H1 (cell line): Measurements from ENCODE around the gene MTF2. TPM values are rescaled to one million over a fixed set of nuclear protein-coding genes. Genes with fewer than 3 reads are reported as not detected.

ENCODE experiments used
- CTCF ChIA-PET: fragments of 300-600 bp; sonication (Branson Sonifier 250); formaldehyde crosslinking; loops from one replicate; lab custom pipeline; 2021; ENCODE audit not compliant: partially characterized antibody; lab: Charles Lee
- POLR2A ChIA-PET: fragments of 300-600 bp; sonication (Branson Sonifier 250); formaldehyde crosslinking; loops from one replicate; lab custom pipeline; 2021; ENCODE audit warnings: inconsistent platforms; ENCODE audit not compliant: partially characterized antibody; lab: Charles Lee
- DNase-seq, 2 experiments: peaks; one replicate each; pipeline versions ENCODE4 v3.0.0 to v3.0.0-alpha.2; 2010 to 2022; ENCODE audit warnings: low spot score in 2 of 2, low read depth in 1 of 2, mixed read lengths in 1 of 2
- FAIRE-seq: peaks from 2 replicates; lab custom pipeline; 2011; peaks lifted over from hg19 to GRCh38; lab: Jason Lieb, UNC
- H2AFZ ChIP-seq: 2 replicates; pipeline ENCODE4 v1.8.1; 2012; ENCODE audit warnings: low read length, inconsistent platforms
- H2AK5ac ChIP-seq: 2 replicates; pipeline ENCODE4 v1.6.1; 2013; ENCODE audit warnings: low read depth, low read length
- H2BK120ac ChIP-seq: replicated peaks from 2 replicates; pipeline ENCODE3; 2013; ENCODE audit warnings: low read depth, low read length, inconsistent platforms
- H2BK12ac ChIP-seq: 2 replicates; pipeline ENCODE4 v1.6.1; 2013; ENCODE audit warnings: low read depth, low read length
- H2BK15ac ChIP-seq: 2 replicates; pipeline ENCODE4 v1.6.1; 2013; ENCODE audit warnings: low read length
- H2BK20ac ChIP-seq: 2 replicates; pipeline ENCODE4 v1.6.1; 2013; ENCODE audit warnings: low read length
- H2BK5ac ChIP-seq: 2 replicates; pipeline ENCODE4 v1.6.1; 2013; ENCODE audit warnings: low read depth, low read length
- H3K14ac ChIP-seq: 2 replicates; pipeline ENCODE4 v1.6.1; 2013; ENCODE audit warnings: inconsistent platforms; ENCODE audit not compliant: insufficient read length
- H3K18ac ChIP-seq: 2 replicates; pipeline ENCODE4 v1.6.1; 2013; ENCODE audit warnings: low read length; ENCODE audit errors: extremely low read depth
- H3K23ac ChIP-seq: 2 replicates; pipeline ENCODE4 v1.6.1; 2013; ENCODE audit warnings: inconsistent platforms; ENCODE audit not compliant: insufficient read length
- H3K23me2 ChIP-seq: 2 replicates; pipeline ENCODE4 v1.6.1; 2013; ENCODE audit warnings: low read depth, low read length
- H3K27ac ChIP-seq: 2 replicates; pipeline ENCODE4 v1.6.1; 2011; ENCODE audit warnings: low read depth, low read length, inconsistent platforms
- H3K27me3 ChIP-seq, 4 experiments: replicated peaks in 1 of 4; 1 replicate in 1 of 4; 2 replicates in 3 of 4; pipeline versions ENCODE4 v1.6.1 to v1.8.1; 2011 to 2013; ENCODE audit warnings: low read length in 3 of 4, mild to moderate bottlenecking in 3 of 4, inconsistent platforms in 2 of 4, mixed read lengths in 2 of 4, moderate library complexity in 1 of 4; ENCODE audit not compliant: control insufficient read depth in 3 of 4, insufficient read depth in 3 of 4; ENCODE audit errors: extremely low read depth in 1 of 4
- H3K36me3 ChIP-seq, 4 experiments: 2 replicates each; pipeline versions ENCODE4 v1.6.1 to v1.8.1; 2011 to 2013; ENCODE audit warnings: mild to moderate bottlenecking in 4 of 4, low read length in 3 of 4, moderate library complexity in 2 of 4, control low read depth in 1 of 4, inconsistent platforms in 1 of 4; ENCODE audit not compliant: insufficient read depth in 4 of 4, control insufficient read depth in 2 of 4
- H3K4ac ChIP-seq: replicated peaks from 2 replicates; pipeline ENCODE3; 2013; ENCODE audit warnings: low read length, low read depth, mixed read lengths, inconsistent platforms; ENCODE audit not compliant: insufficient read length
- H3K4me1 ChIP-seq, 4 experiments: replicated peaks in 1 of 4; 1 replicate in 1 of 4; 2 replicates in 3 of 4; pipeline versions ENCODE4 v1.6.1 to v1.8.1; 2011 to 2013; ENCODE audit warnings: low read length in 3 of 4, inconsistent platforms in 2 of 4, mixed read lengths in 1 of 4; ENCODE audit not compliant: insufficient read depth in 4 of 4, control insufficient read depth in 3 of 4
- H3K4me2 ChIP-seq, 2 experiments: 2 replicates each; pipeline versions ENCODE4 v1.6.1 to v1.8.1; 2011 to 2013; ENCODE audit warnings: low read depth in 2 of 2, low read length in 2 of 2, control low read depth in 1 of 2, inconsistent platforms in 1 of 2, mild to moderate bottlenecking in 1 of 2; ENCODE audit not compliant: insufficient read depth in 1 of 2
- H3K4me3 ChIP-seq, 4 experiments: fragments of 200-600, 300-600 bp in 1 of 4; sonication (generic), shearing (Covaris generic), sonication (Bioruptor Twin) in 1 of 4; 2 replicates each; pipeline versions ENCODE4 v1.5.1 to v1.8.1; 2011 to 2016; ENCODE audit warnings: low read length in 4 of 4, low read depth in 3 of 4, control low read depth in 2 of 4, inconsistent platforms in 2 of 4, mild to moderate bottlenecking in 2 of 4, mixed read lengths in 1 of 4, moderate library complexity in 1 of 4; ENCODE audit not compliant: insufficient read depth in 2 of 4; ENCODE audit errors: extremely low read depth in 1 of 4
- H3K56ac ChIP-seq: replicated peaks from 2 replicates; pipeline ENCODE3; 2013; ENCODE audit warnings: low read depth, mild to moderate bottlenecking, mixed read lengths, low read length, inconsistent platforms; ENCODE audit not compliant: insufficient read length
- H3K79me1 ChIP-seq: 2 replicates; pipeline ENCODE4 v1.6.1; 2013; ENCODE audit warnings: low read depth, low read length, control low read depth
- H3K79me2 ChIP-seq, 2 experiments: 2 replicates each; pipeline versions ENCODE4 v1.6.1 to v1.8.1; 2012 to 2013; ENCODE audit warnings: low read length in 2 of 2, mild to moderate bottlenecking in 2 of 2, inconsistent platforms in 1 of 2; ENCODE audit not compliant: insufficient read depth in 2 of 2, control insufficient read depth in 1 of 2
- H3K9ac ChIP-seq, 4 experiments: replicated peaks in 1 of 4; 1 replicate in 1 of 4; 2 replicates in 3 of 4; pipeline versions ENCODE4 v1.6.1 to v1.8.1; 2011 to 2013; ENCODE audit warnings: low read depth in 3 of 4, low read length in 3 of 4, control low read depth in 2 of 4, mild to moderate bottlenecking in 2 of 4, moderate library complexity in 2 of 4, inconsistent platforms in 1 of 4; ENCODE audit errors: extremely low read depth in 1 of 4
- H3K9me3 ChIP-seq, 2 experiments: 2 replicates each; pipeline versions ENCODE4 v1.6.1 to v1.8.1; 2012 to 2013; ENCODE audit warnings: mild to moderate bottlenecking in 2 of 2, moderate library complexity in 2 of 2, control low read depth in 1 of 2, inconsistent platforms in 1 of 2, low read depth in 1 of 2, low read length in 1 of 2, mixed read lengths in 1 of 2; ENCODE audit not compliant: insufficient read depth in 2 of 2
- H4K20me1 ChIP-seq, 2 experiments: replicated peaks in 1 of 2; 2 replicates each; pipeline versions ENCODE3 to v1.8.1; 2011 to 2013; ENCODE audit warnings: inconsistent platforms in 2 of 2, low read length in 2 of 2, mild to moderate bottlenecking in 1 of 2; ENCODE audit not compliant: insufficient read depth in 2 of 2, control insufficient read depth in 1 of 2
- H4K5ac ChIP-seq: 2 replicates; pipeline ENCODE4 v1.6.1; 2013; ENCODE audit warnings: low read length, low read depth, mixed read lengths, inconsistent platforms; ENCODE audit not compliant: insufficient read length
- H4K8ac ChIP-seq: 2 replicates; pipeline ENCODE4 v1.8.0; 2013; ENCODE audit warnings: mild to moderate bottlenecking, moderate library complexity, low read length, inconsistent platforms; ENCODE audit not compliant: insufficient read depth; ENCODE audit errors: extremely low read depth
- H4K91ac ChIP-seq: replicated peaks from 2 replicates; pipeline ENCODE3; 2013; ENCODE audit warnings: low read length, mixed read lengths, inconsistent platforms; ENCODE audit not compliant: insufficient read length
- ATF2 ChIP-seq: IDR thresholded peaks from 2 replicates; pipeline ENCODE4 v1.6.1; 2012; ENCODE audit warnings: low read length, inconsistent platforms
- EZH2 ChIP-seq: fragments of 200-600 bp; sonication (generic); IDR thresholded peaks from 2 replicates; pipeline ENCODE4 v1.7.1; 2012; ENCODE audit warnings: low read depth, mild to moderate bottlenecking, moderate library complexity, low read length, inconsistent platforms; ENCODE audit not compliant: severe bottlenecking
- HDAC6 ChIP-seq: IDR thresholded peaks from one replicate; pipeline ENCODE4 v1.7.1; 2012; ENCODE audit warnings: low read depth, mild to moderate bottlenecking, inconsistent platforms, low read length, moderate library complexity
- KDM4A ChIP-seq: IDR thresholded peaks from one replicate; pipeline ENCODE4 v1.7.1; 2012; ENCODE audit warnings: low read depth, mild to moderate bottlenecking, moderate library complexity, low read length, inconsistent platforms; ENCODE audit not compliant: severe bottlenecking
- TCF12 ChIP-seq: IDR thresholded peaks from 2 replicates; pipeline ENCODE4 v1.6.1; 2011; ENCODE audit warnings: low read depth, mild to moderate bottlenecking, low read length
- WGBS, 2 experiments: shearing (Covaris generic) in 1 of 2; methylation state at CpG; one replicate each; pipeline versions ENCODE4 v1.1.6 to v1.1.7; 2013 to 2015; ENCODE audit warnings: low lambda C conversion rate in 2 of 2, mixed read lengths in 2 of 2, inconsistent platforms in 1 of 2, low coverage in 1 of 2, missing lambda C conversion rate in 1 of 2; ENCODE audit not compliant: insufficient replicate concordance in 2 of 2, insufficient coverage in 1 of 2, insufficient read length in 1 of 2; ENCODE audit errors: extremely low coverage in 1 of 2, missing lambda C conversion rate in 1 of 2; 5-methylcytosine and 5-hydroxymethylcytosine counted together
- polyA plus RNA-seq, 7 experiments: library from polyadenylated mRNA; depleted of rRNA in 3 of 7; stranded (reverse) in 5 of 7; unstranded in 2 of 7; fragments of >200 nt in 5 of 7; fragments of 200-250 nt in 2 of 7; gene quantifications; 1 replicate in 5 of 7; 2 replicates in 1 of 7; 4 replicates in 1 of 7; pipeline versions ENCODE4 v1.2.1 to v1.2.3, GENCODE V29; 2011 to 2013; ENCODE audit warnings: missing spikeins in 2 of 7, mixed read lengths in 2 of 7
- total RNA-seq: library from RNA; stranded (reverse); fragmentation: NEBNext Ultra II Directional; extraction: Animal tissue kit (Norgen Biotek cat#: 25700); gene quantifications from 2 replicates; pipeline ENCODE4 v1.2.1, GENCODE V29; 2021
- TF ChIP-seq, protein P1 (sequence below): IDR thresholded peaks from 2 replicates; pipeline ENCODE4 v1.6.1; 2012; ENCODE audit warnings: inconsistent platforms

MTF2 gene
- total and polyA plus RNA-seq, 2 of the 8 experiments (the other 6 are each of a cell fraction or from before 2014, with no cell fraction given), result 72.1 to 102 TPM

- no peak overlapping the region for H2BK12ac ChIP-seq
- no peak overlapping the region for H2BK20ac ChIP-seq
- CTCF ChIA-PET, result interaction anchor here (0.9 to 2.1 kb wide), 2 partner anchors 11 to 20 kb away, joined by 4 to 6 read pairs; no protein-coding TSS in a partner anchor
- no peak overlapping the region for H3K56ac ChIP-seq
- no peak overlapping the region for H2BK5ac ChIP-seq
- peak overlapping the region; percentile 61; the same call in 1 of the 2 replicates for H2AFZ ChIP-seq
- no peak overlapping the region for H4K5ac ChIP-seq
- WGBS, 2 experiments, result 85% methylated on average over 10 of the region's 10 CpGs; no CpG with 5 or more reads in 1 of the 2 experiments
- no peaks in the 10 kb centered on the region for H3K79me1 ChIP-seq
- no peak overlapping the region for H3K4me3 ChIP-seq
- no peaks in the 10 kb centered on the region for H3K79me2 ChIP-seq
- FAIRE-seq (no peak), DNase-seq (no peak)
- no peak overlapping the region for H3K4ac ChIP-seq
- H3K27me3 ChIP-seq, result no peaks in the 10 kb centered on the region
- H3K4me2 ChIP-seq, result no peak overlapping the region
- no peaks in the 10 kb centered on the region for H4K20me1 ChIP-seq
- no peaks in the 10 kb centered on the region for H3K36me3 ChIP-seq
- H2BK120ac ChIP-seq, result no peak overlapping the region
- H3K23me2 ChIP-seq, result no peaks in the 10 kb centered on the region
- H2AK5ac ChIP-seq, result no peak overlapping the region
- H3K14ac ChIP-seq, result no peak overlapping the region
- H2BK15ac ChIP-seq, result no peak overlapping the region
- no peaks in the 10 kb centered on the region for H3K4me1 ChIP-seq
- no peaks in the 10 kb centered on the region for H3K9me3 ChIP-seq
- H3K18ac ChIP-seq, result no peak overlapping the region
- no peak for TF ChIP-seq TCF12
- TF ChIP-seq ATF2, result no peak
- TF ChIP-seq, protein P1, sequence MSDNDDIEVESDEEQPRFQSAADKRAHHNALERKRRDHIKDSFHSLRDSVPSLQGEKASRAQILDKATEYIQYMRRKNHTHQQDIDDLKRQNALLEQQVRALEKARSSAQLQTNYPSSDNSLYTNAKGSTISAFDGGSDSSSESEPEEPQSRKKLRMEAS, result no peak
- no peak for TF ChIP-seq HDAC6
- TF ChIP-seq EZH2, result no peak
- TF ChIP-seq KDM4A, result no peak
- no peak overlapping the region for H3K27ac ChIP-seq
- H3K23ac ChIP-seq, result no peak overlapping the region
- no peak overlapping the region for H3K9ac ChIP-seq
- H4K8ac ChIP-seq, result no peak overlapping the region
- H4K91ac ChIP-seq, result no peak overlapping the region
- POLR2A ChIA-PET, result interaction anchor here (0.6 kb wide), 1 partner anchor 1488 kb away, joined by 3 read pairs; no protein-coding TSS in a partner anchor
Observed at GRCh38 chr1:93042187-93043056, 36.7 kb upstream of the MTF2 start.
